ENCODE data around the gene RGS11. TPM values are rescaled to one million over a fixed set of nuclear protein-coding genes. Genes with fewer than 3 reads are reported as not detected.

RGS11 gene
- total and polyA plus RNA-seq, 9 of the 15 experiments (the other 6 are each of a cell fraction or from before 2014, with no cell fraction given), result not detected

GRCh38 chr16:252366-253337 is 23.1 kb downstream of the RGS11 start (continued):
- TF ChIP-seq ZBTB11 (CRISPR knock-in tag; IDR thresholded peaks at IDR 0.05) (no peak), RNF219 (CRISPR knock-in tag; IDR thresholded peaks at IDR 0.05) (no peak), RNF2 (IDR thresholded peaks at IDR 0.05) (peak; percentile 12; the same call in 1 of the 2 replicates), EGR1 (conservative IDR thresholded peaks at IDR 0.05) (peak; percentile 35; the same call in 1 of the 2 replicates), FOXJ2 (tag; IDR thresholded peaks at IDR 0.05) (no peak), NFE2L1 (tag; IDR thresholded peaks at IDR 0.05; ENCODE audit: borderline replicate concordance, low read depth) (no peak), CBFA2T2 (conservative IDR thresholded peaks at IDR 0.05) (no peak), SMAD1 (IDR thresholded peaks at IDR 0.05; ENCODE audit: low read depth, low read length, partially characterized antibody) (no peak), ZC3H11A (IDR thresholded peaks at IDR 0.05; ENCODE audit: low read depth, low read length) (no peak), PPARD (CRISPR knock-in tag; IDR thresholded peaks at IDR 0.05) (no peak), DMBX1 (CRISPR knock-in tag; IDR thresholded peaks at IDR 0.05; ENCODE audit: borderline replicate concordance) (peak; percentile 46; the same call in 1 of the 2 replicates), ARHGAP35 (IDR thresholded peaks at IDR 0.05; ENCODE audit: partially characterized antibody) (no peak), DACH1 (IDR thresholded peaks at IDR 0.05; ENCODE audit: partially characterized antibody) (no peak), MTA2 (IDR thresholded peaks at IDR 0.05; ENCODE audit: low read depth) (peak; percentile 13; the same call in 1 of the 2 replicates), PRDM10 (IDR thresholded peaks at IDR 0.05; ENCODE audit: partially characterized antibody) (no peak), ZNF212 (CRISPR knock-in tag; IDR thresholded peaks at IDR 0.05) (no peak), POLR2AphosphoS5 (IDR thresholded peaks at IDR 0.05; ENCODE audit: control insufficient read depth, insufficient read depth, low read depth, low read length) (peak; percentile 29; the same call in 1 of the 2 replicates), ZNF707 (CRISPR knock-in tag; conservative IDR thresholded peaks at IDR 0.05) (no peak)
